Endodermal cell (in vitro differentiated cells): ENCODE data around the gene CILP. TPM values are rescaled to one million over a fixed set of nuclear protein-coding genes. Genes with fewer than 3 reads are reported as not detected.
A peak's percentile ranks its signal among the peaks of the same experiment; 100 is the strongest.

ENCODE experiments used
- DNase-seq: peaks from one replicate; pipeline ENCODE4 v3.0.0-alpha.2; 2017
- H3K27ac ChIP-seq: 2 replicates; pipeline ENCODE4 v1.5.1; 2013; ENCODE audit warnings: mild to moderate bottlenecking, low read depth, low read length, moderate library complexity
- H3K27me3 ChIP-seq: 2 replicates; pipeline ENCODE4 v1.6.1; 2013; ENCODE audit warnings: mild to moderate bottlenecking, low read length, moderate library complexity; ENCODE audit not compliant: insufficient read depth, control insufficient read depth, poor library complexity, severe bottlenecking
- H3K36me3 ChIP-seq: 2 replicates; pipeline ENCODE4 v1.7.0; 2013; ENCODE audit warnings: mild to moderate bottlenecking, low read length, moderate library complexity; ENCODE audit not compliant: control insufficient read depth, insufficient read depth
- H3K4me1 ChIP-seq: one replicate; pipeline ENCODE4 v1.7.0; 2013; ENCODE audit warnings: low read length; ENCODE audit not compliant: control insufficient read depth, insufficient read depth
- H3K4me3 ChIP-seq: 2 replicates; pipeline ENCODE4 v1.5.1; 2013; ENCODE audit warnings: mild to moderate bottlenecking, low read length, moderate library complexity
- H3K9ac ChIP-seq: 2 replicates; pipeline ENCODE4 v1.6.1; 2013; ENCODE audit warnings: mild to moderate bottlenecking, low read length, moderate library complexity; ENCODE audit not compliant: poor library complexity, severe bottlenecking; ENCODE audit errors: extremely low read depth
- H3K9me3 ChIP-seq: 2 replicates; pipeline ENCODE4 v1.6.1; 2013; ENCODE audit warnings: mild to moderate bottlenecking, low read length, moderate library complexity; ENCODE audit not compliant: control insufficient read depth
- H3K27ac Mint-ChIP-seq: 2 replicates; pipeline ENCODE4 v1.8.0; 2020; ENCODE audit warnings: mixed read lengths
- H3K27me3 Mint-ChIP-seq: 2 replicates; pipeline ENCODE4 v1.8.0; 2021; ENCODE audit warnings: mild to moderate bottlenecking, mixed read lengths; ENCODE audit not compliant: insufficient read depth
- H3K36me3 Mint-ChIP-seq: 2 replicates; pipeline ENCODE4 v1.8.0; 2020; ENCODE audit warnings: low read depth, mixed read lengths
- H3K4me1 Mint-ChIP-seq: 2 replicates; pipeline ENCODE4 v1.8.0; 2020; ENCODE audit warnings: mixed read lengths
- H3K4me3 Mint-ChIP-seq: 2 replicates; pipeline ENCODE4 v1.8.0; 2020; ENCODE audit warnings: mild to moderate bottlenecking, moderate library complexity, mixed read lengths
- H3K9me3 Mint-ChIP-seq: 2 replicates; pipeline ENCODE4 v1.8.0; 2020; ENCODE audit warnings: mild to moderate bottlenecking, mixed read lengths
- WGBS, 2 experiments: methylation state at CpG; one replicate each; pipeline versions ENCODE4 v1.1.5 to v1.1.7; 2013; ENCODE audit warnings: missing lambda C conversion rate in 2 of 2, mixed read lengths in 1 of 2; ENCODE audit not compliant: insufficient coverage in 1 of 2, insufficient read length in 1 of 2; 5-methylcytosine and 5-hydroxymethylcytosine counted together
- total RNA-seq, 2 donors: library from RNA; stranded (reverse); fragmentation: NEBNext Ultra II Directional in 1 of 2; extraction: Animal tissue kit (Norgen Biotek cat#: 25700) in 1 of 2; gene quantifications; 2 replicates in 1 of 2; 3 replicates in 1 of 2; pipeline ENCODE4 v1.2.1, GENCODE V29; 2021
- TF ChIP-seq, protein P1 (sequence below): fragments of 200-600 bp; sonication (generic); conservative IDR thresholded peaks from 2 replicates; pipeline ENCODE4 v1.5.0; 2021; ENCODE audit warnings: antibody characterized with exemption, mild to moderate bottlenecking

Gene CILP
- total RNA-seq, 2 donors from 2014 or later, result 0.07 TPM; not detected in 1

DNA sequence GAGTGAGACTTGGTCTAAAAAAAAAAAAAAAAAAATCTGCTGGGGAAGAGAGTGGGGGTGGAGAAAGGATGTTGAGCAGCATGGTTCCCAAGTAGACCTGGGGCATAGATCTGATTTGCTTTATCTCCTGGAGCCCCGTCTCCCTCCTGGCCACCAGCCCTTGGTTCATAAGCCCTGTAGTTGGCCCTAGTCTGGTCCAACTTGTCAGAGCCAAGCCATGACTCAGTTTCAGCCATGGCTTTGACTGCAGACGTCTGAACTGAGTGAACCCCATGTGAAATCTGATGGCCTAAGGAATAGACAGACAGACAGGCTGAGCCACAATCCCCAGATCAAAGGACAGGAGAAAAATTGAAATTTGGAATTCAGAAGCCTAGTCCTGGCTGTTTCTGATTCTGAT lies 2.0 kb upstream of the CILP start:
- Histone ChIP-seq H3K27me3 (no peaks in the 10 kb centered on the region), H3K36me3 (no peaks in the 10 kb centered on the region), H3K9me3 (no peaks in the 10 kb centered on the region), H3K4me1 (peaks cover 18% of the 10 kb centered on the region), H3K4me3 (no peak overlapping the region), H3K9ac (no peak overlapping the region), H3K27ac (no peak overlapping the region)
- H3K27ac Mint-ChIP-seq, result no peak overlapping the region
- H3K27me3 Mint-ChIP-seq, result peaks cover 25% of the 10 kb centered on the region
- no peak for DNase-seq
- no peaks in the 10 kb centered on the region for H3K9me3 Mint-ChIP-seq
- TF ChIP-seq, protein P1, sequence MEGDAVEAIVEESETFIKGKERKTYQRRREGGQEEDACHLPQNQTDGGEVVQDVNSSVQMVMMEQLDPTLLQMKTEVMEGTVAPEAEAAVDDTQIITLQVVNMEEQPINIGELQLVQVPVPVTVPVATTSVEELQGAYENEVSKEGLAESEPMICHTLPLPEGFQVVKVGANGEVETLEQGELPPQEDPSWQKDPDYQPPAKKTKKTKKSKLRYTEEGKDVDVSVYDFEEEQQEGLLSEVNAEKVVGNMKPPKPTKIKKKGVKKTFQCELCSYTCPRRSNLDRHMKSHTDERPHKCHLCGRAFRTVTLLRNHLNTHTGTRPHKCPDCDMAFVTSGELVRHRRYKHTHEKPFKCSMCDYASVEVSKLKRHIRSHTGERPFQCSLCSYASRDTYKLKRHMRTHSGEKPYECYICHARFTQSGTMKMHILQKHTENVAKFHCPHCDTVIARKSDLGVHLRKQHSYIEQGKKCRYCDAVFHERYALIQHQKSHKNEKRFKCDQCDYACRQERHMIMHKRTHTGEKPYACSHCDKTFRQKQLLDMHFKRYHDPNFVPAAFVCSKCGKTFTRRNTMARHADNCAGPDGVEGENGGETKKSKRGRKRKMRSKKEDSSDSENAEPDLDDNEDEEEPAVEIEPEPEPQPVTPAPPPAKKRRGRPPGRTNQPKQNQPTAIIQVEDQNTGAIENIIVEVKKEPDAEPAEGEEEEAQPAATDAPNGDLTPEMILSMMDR, result no peak
- H3K4me3 Mint-ChIP-seq, result no peak overlapping the region
- 90 to 100% methylated on average over 2 of the region's 2 CpGs for WGBS, 2 experiments
- peaks cover 26% of the 10 kb centered on the region for H3K4me1 Mint-ChIP-seq
- H3K36me3 Mint-ChIP-seq, result no peaks in the 10 kb centered on the region

DNA sequence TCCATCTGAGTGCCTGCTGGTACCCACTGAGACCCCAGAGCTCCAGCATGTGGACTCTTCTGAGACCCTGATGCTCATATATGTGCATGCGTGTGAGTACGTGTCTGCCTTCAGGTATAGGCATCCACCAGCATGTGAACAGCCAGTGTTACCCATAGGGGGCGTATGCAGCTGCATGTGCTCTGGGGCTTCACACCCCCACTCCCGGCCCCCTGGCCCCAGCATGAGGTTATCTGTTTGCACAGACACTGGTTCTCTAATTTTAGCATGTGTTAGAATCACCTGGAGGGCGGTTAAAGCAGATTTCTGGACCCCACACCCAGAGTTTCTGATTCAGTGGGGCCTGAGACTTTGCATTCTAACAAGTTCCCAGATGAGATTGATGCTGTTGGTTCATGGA lies 824 bp upstream of the CILP start:
- Histone ChIP-seq H3K9ac (no peak overlapping the region), H3K27me3 (no peaks in the 10 kb centered on the region), H3K4me3 (no peak overlapping the region), H3K9me3 (no peaks in the 10 kb centered on the region), H3K27ac (no peak overlapping the region), H3K4me1 (peaks cover 18% of the 10 kb centered on the region), H3K36me3 (no peaks in the 10 kb centered on the region)
- peaks cover 30% of the 10 kb centered on the region for H3K4me1 Mint-ChIP-seq
- H3K9me3 Mint-ChIP-seq, result no peaks in the 10 kb centered on the region
- TF ChIP-seq, protein P1, result peak; percentile 93
- 70 to 71% methylated on average over 4 to 5 of the region's 5 CpGs for WGBS, 2 experiments
- H3K4me3 Mint-ChIP-seq, result no peak overlapping the region
- H3K27ac Mint-ChIP-seq, result no peak overlapping the region
- DNase-seq, result peak; percentile 87
- peaks cover 32% of the 10 kb centered on the region for H3K27me3 Mint-ChIP-seq
- H3K36me3 Mint-ChIP-seq, result no peaks in the 10 kb centered on the region

DNA sequence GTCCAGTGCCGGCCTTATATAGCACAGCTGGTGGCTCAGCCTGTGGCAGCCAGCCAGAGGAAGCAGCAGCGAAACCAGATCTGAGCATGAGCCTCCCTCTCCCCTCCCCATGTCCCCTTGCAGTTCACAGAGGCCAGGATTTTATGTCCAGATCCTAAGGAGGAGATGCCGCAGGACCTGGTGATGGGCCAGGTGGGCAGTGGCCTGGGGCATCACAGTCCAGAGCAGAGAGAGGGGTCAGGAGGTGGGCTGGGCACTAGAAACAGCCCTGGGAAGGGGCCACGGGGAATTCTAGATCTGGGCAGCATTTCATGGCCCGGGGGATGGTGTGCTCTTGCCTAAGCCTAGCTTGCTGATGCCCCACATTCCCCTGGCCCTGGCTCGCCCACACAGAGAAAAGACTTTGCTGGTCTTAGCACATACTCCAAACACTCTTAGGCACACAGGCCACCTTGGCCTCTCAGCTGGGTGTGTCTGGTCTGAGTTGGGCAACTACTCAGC lies 259 bp upstream of the CILP start:
- Histone ChIP-seq H3K27ac (no peak overlapping the region), H3K4me1 (peaks cover 18% of the 10 kb centered on the region), H3K4me3 (no peak overlapping the region), H3K27me3 (no peaks in the 10 kb centered on the region), H3K9me3 (no peaks in the 10 kb centered on the region), H3K9ac (no peak overlapping the region), H3K36me3 (no peaks in the 10 kb centered on the region)
- H3K36me3 Mint-ChIP-seq, result no peaks in the 10 kb centered on the region
- no peak overlapping the region for H3K4me3 Mint-ChIP-seq
- 69 to 92% methylated on average over 3 to 6 of the region's 6 CpGs for WGBS, 2 experiments
- H3K4me1 Mint-ChIP-seq, result peaks cover 33% of the 10 kb centered on the region
- TF ChIP-seq, protein P1, result no peak
- H3K9me3 Mint-ChIP-seq, result no peaks in the 10 kb centered on the region
- H3K27me3 Mint-ChIP-seq, result peaks cover 36% of the 10 kb centered on the region
- no peak overlapping the region for H3K27ac Mint-ChIP-seq
- DNase-seq, result no peak
